ENCODE results near the gene SLC25A11.

Gene SLC25A11, protein sequence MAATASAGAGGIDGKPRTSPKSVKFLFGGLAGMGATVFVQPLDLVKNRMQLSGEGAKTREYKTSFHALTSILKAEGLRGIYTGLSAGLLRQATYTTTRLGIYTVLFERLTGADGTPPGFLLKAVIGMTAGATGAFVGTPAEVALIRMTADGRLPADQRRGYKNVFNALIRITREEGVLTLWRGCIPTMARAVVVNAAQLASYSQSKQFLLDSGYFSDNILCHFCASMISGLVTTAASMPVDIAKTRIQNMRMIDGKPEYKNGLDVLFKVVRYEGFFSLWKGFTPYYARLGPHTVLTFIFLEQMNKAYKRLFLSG

DNA sequence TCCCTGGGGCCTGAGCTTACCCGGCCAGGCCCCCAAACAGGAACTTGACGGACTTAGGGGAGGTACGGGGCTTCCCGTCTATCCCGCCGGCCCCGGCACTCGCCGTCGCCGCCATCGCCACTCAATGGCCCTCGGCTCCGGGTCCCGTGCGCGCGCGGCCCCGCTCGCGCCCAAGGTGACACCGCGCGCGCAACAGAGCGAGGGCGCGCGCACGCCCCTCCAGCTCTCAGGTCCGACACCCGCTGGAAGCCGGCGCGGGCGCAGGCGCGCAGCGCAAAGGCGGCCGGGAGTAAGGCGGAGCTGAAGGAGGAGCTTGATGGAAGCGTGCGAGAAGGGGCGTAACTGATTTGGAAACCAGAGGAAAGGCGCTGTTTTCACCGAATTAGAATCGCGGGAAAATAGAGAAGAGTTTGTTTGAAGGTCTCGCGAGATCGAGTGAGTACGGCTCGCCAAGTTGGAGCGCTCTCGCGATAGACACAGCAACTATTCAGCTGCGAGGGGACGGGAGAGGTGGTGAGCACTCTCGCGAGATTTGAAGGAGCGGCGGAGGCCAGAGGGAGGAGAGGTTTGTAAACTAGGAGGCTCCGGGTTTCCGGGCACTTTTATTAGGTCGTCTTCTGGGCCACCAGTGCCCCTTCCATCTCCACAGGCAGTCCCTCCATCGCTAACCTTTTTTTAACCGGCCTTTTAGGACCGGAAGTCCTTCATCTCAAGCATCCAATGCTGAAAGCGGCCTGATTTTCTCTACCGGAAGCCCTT lies at the start of gene SLC25A11, which contains the start of gene RNF167:
Gene SLC25A11 (minus strand): TSS at position 251 of the 759 bp plus-strand sequence. CDS start 136 bp downstream, at position 115.
Gene RNF167 (plus strand): TSS at position 473 of the 759 bp plus-strand sequence. CDS start 642 bp downstream, outside the sequence.
- peak; percentile 93 to 100 for DNase-seq

DNA sequence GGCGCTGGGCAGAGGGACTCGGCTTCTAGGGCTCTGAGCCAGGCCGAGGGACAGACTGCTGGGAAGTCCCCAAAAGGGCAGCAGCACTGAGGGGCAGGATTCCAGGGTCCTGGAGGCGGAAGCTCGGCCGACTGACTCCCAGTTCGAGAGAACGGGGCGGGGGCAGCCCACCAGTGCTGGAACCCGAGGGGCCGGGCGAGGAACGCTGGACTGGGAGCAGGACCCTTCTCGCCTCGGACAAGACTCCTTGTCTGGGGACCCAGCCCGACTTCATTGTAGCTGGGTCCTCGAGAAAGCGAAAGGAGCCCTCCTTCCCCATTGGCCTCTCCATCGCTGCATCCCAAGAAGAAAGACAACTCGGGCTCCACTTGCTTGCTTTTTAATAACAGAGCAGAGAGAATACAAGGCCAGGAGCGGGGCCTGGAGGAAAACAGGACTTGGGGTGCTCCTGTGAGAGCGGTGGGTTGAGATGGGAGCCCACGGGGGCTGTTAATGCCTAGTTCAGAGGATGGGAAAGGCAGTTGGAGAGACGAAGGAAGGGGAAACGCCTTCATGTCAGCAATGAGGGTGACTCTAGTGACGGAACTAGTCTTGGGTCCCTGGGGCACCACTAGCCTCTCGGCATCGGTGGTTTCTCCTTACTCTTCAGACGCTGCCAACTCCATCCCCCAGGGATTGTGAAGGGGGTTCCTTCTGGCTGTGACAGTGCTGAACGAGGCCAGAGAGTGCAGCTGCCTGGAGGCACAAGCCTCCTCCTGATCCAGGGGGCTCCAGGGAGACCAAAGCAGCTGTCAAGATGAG lies 48.1 kb upstream of the SLC25A11 start:
- no peak for DNase-seq

DNA sequence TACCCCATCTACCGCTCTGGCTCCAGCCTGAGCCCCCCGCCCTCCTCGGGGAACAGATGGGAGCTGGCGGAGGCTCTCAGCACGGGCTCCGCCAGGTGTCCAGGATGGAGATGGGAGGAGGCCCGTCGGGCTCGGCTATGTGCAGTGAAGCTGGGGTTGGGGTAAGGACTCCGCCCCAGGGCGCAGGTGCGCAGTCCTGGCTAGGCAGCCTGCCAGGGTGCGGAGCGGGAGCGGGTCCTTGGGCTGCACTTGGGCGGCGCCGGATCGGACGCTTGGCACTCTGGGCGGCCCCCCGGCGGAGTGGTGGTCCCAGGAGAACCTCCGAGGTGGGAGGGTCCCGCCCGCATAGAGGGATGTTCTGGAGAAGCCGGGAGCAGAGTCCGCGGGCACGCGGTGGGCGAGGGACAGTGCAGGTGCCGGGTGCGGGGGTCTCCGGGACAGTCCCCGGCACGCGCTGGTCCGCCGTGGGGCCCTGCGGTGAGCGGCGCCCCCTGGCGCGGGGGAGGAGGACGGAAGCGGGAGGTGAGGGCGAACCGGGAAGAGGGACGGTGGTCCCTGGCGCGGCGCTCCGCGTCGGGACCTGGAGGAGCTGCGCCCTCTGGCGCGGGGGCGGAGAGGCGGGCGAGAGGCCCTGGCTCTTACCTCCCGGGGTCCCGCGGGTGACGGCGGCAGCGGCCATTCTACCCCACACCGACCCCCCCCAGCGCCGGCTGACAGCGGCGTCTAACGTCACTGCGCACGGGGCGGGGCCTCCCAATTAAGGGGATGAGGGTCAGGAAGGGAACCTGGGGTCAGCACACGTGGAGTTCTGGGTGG lies 47.3 kb upstream of the SLC25A11 start, which contains the start of gene CAMTA2:
Gene CAMTA2 (minus strand): TSS at position 725 of the 816 bp plus-strand sequence. CDS start 1,453 bp downstream, outside the sequence.
- DNase-seq: peak; percentile 65 to 76

DNA sequence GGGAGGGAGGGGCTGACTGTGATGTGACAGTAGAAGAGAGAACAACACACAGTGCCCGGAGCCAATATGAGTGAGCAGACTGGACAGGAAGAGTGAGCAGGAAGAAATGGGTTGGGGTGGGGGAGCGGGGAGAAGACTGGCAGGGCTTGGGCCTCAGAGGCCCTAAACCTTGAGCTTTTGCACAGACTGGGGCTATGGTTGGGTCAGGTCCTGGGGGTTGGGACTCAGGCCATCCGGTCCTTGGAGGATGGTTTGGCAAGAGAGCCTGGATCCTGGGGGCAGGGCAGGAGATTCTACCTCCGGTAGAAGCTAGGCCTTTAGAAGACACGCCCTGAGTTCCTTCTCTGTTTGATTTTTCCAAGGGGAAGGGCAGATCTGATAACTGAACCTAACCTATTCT lies 46.6 kb upstream of the SLC25A11 start:
- no peak for DNase-seq

- DNase-seq: no peak
These were observed 42.5 kb upstream of the SLC25A11 start for GRCh38 chr17:4982305-4982704.

GRCh38 chr17:4980644-4981216 lies 40.9 kb upstream of the SLC25A11 start:
- DNase-seq: peak in 1 of 2 donors; percentile 37

GRCh38 chr17:4978726-4979125 lies 38.9 kb upstream of the SLC25A11 start:
- DNase-seq: peak in 1 of 2 donors; percentile 78

DNA sequence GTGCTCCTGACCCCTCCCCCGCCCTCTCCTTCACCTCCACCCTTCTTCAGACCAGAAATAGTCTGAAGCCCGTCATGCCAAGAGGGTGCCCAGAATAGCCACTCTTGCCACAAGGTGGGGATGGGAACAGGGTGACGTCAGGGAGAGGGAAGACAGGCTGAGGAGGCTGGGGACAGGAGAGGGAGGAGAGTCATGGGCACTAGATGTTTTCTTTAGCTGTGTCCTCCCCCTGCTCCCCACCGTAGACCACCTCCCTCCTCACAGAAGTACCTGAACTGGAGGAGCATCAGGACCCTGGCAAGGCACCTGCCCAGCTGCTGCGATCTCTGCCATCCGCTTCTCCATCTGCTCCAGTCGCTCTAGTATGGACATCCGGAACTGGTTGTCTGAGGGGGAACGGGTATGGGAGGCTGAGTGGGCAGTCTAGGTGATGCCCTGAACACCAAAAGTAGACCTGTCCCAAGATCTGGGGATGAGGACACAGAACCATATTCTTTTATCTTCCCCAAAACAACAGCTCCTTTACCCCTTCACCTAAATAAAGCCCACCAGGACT lies 34.3 kb upstream of the SLC25A11 start:
- no peak for DNase-seq

DNA sequence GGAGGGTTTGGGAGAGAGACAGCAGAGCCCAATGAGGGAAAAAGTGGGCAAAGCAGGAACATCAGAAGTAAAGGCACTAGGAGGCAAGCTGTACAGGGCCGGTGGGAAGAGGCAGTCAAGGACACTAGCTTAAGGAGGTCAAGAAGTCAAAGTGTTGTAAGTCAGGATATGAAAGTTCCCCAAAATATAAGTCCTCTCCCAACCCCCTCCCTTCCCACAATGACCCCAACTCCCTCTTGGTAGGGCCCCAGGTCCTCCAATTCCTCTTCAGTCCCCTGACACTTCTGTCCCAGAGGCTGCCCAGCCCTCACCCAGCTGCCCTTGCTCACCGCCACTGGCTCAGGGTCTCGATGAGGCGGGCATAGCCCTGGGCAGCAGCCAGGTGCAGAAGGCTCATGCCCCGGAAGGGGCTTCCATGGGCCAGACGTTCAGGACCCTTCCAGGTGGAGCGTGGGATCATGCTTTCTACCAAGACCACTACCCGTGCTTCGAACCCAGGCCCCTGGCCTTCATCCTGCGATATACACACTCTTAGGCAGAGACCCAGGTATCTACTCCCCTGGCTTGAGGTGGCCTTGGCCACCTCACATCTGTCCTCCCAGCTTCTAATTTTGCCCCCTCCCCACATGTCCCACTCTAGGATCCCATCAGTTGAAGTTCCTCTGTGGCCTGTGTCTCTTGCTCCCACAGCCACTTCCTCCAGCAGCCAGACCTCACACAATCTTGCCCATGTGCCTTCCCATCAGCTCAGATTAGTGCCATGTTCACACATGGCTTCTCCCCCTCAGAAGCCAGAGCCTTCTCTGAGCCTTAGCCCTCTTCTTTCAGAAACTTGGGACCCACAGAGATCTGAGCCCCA lies 33.6 kb upstream of the SLC25A11 start:
- DNase-seq: no peak

- DNase-seq: no peak
These were observed 32.9 kb upstream of the SLC25A11 start for GRCh38 chr17:4972752-4973151.

DNA sequence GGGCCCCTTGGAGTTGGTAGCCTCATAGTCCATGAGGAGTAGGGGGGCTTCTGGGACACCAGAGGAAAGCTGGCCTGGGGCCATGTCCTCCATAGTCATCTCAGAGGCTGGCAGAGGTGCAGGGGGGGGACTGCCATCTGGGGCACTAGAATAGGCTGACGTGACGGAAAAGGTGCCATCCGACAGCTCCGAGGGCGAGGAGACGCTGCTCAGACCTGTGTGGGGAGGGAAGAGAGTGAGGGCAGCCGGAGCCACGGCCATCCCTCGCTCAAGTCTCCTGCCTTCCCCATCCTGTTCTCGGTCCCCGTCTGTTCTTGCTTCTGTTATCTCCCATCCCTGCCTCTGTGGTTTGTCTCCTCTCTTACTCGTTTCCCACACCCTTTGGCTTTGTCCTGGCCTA lies 32.5 kb upstream of the SLC25A11 start:
- DNase-seq: no peak

DNA sequence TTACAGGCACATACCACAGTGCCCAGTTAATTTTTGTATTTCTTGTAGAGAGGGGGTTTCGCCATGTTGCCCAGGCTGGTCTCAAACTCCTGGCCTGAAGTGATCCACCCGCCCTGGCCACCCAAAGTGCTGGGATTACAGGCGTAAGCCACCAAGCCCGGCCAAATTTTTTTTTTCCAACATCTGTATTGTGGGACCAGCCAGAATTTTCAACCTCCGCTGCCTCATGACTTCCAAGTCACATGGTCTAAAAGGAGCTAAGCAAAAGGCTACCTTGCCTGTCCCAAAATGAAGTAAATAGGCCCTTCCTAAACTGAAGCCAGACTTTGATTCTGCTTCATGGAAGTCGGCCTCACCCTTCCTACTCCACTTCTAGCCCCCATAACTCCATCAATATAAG lies 32.0 kb upstream of the SLC25A11 start:
- no peak for DNase-seq

- no peak for DNase-seq
These were observed 30.4 kb upstream of the SLC25A11 start for GRCh38 chr17:4970273-4970672.

DNA sequence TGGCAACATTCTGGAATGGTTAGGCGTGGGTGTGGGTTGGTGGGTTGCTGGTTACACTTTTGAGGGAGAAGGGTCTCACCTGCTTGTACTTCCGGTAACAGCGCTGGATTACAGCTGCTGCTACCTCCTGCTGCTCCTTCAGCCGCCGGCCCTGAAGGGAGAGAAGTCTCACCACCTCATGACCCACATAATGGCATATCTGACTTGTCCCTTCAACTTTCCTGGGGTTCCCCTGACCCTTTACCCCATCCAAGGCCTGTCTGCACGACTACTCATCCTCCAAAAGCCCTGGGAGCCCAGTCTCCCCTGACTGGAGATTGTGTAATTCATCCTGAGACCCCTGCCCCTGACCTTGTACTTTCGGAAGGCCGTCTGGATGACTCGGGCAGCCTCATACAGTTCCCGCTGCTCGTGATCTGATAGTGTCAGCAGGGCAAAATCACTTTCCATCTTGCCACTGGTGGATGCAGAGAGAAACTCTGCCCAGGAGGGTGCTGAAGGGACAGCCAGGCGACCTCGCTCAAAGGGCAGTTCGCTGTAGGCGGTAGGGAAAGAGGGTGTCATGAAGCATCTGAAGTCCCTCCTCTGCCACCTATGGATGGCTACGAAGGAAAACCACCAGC lies 29.8 kb upstream of the SLC25A11 start:
- no peak for DNase-seq

- DNase-seq: peak in 1 of 2 donors; percentile 6
These were observed 29.3 kb upstream of the SLC25A11 start for GRCh38 chr17:4969047-4969550.

DNA sequence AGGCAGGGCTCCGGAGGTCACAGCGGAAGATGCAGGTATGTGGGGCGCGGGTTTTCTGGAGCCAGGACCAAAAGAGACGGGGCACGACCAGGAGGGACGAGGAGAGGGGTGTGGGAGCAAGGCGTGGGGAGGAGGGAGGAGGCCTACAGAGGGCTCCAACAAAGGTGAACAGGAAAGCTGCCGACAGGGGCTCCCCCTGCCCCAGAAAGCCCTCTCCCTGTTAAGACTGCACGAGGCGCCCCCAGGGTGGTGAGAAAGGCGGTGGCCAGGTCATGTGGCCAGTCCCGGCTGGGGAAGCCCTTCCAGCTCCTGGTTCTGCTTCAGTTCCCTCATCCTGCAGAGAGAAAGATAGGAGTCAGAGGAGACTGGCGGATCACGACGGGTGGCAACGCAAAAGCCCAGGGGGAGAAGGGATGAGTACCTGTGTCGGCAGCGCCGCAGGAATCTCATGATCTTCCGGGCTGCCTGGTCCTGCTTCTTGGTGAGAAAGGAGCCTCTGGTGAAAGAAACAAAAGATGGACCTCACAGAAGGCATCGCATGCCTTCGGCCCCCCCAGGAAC lies 28.7 kb upstream of the SLC25A11 start:
- no peak for DNase-seq

DNA sequence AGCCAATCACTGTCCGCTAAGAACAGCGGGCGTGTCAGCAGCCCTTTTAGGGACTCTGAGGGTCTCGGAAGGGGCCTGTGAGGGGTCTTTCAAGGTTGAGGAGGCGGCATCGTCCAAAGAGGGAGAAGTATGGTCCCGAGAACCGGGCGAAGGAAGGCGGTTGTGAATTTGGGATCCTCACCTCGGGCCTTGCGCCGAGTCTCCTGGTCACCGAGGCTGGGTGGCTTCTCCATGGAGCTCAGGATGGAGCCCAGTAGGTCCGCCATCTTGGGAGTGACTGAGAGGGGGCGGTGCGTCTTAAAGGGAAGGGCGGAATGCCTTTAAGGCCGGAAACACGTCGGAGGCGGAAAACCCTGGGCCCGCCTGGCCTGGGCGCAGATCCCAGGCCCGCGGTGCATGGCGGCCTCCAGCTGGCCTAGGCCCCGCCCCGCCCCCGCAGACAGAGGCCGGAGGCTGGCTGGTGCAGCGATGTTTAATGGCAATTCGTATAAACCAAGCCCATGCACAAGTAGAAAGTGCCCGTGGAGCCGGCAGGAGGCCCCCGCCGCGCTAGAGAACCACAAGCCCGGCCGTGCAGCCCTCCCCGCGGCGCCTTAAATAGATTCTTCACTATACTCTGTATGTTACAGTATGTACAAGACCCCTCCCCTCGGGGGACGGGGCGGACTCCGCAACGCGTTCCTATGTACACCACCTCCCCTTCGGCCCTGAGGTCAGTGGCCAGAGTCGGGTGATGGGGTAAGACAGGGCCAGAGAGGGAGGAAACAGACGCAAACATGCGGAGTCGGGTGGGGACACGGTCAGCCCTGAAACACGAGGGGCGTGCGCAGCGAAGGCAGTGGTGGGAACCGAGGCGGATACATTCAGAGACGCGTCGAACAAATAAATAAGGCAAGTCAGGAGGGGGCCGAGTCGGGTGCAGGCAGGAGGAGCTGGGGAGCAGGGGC lies 28.0 kb upstream of the SLC25A11 start, which contains the start of gene SPAG7:
Gene SPAG7 (minus strand): TSS at position 279 of the 947 bp plus-strand sequence. CDS start 13 bp downstream, at position 266.
- DNase-seq: peak; percentile 89 to 96
